Transverse colon (tissue), 4 donors: ENCODE data around the gene AGO3. TPM values are rescaled to one million over a fixed set of nuclear protein-coding genes. Genes with fewer than 3 reads are reported as not detected.

Experiments used
- DNase-seq: peaks from one replicate; pipeline ENCODE4 v3.0.0-alpha.2; 2019
- H3K27ac ChIP-seq, 4 donors: fragments of 200-600 bp; sonication (generic); 2 replicates each; pipeline ENCODE4 v1.5.1; 2016 to 2018; ENCODE audit warnings: inconsistent platforms in 4 of 4
- H3K27me3 ChIP-seq: fragments of 200-600 bp; sonication (generic); 2 replicates; pipeline ENCODE4 v1.5.1; 2017; ENCODE audit warnings: inconsistent platforms
- H3K36me3 ChIP-seq, 4 donors: fragments of 200-600 bp; sonication (generic); 2 replicates each; pipeline ENCODE4 v1.5.1; 2017 to 2019; ENCODE audit warnings: inconsistent platforms in 4 of 4
- H3K4me1 ChIP-seq, 4 donors: fragments of 200-600 bp; sonication (generic); 2 replicates each; pipeline ENCODE4 v1.5.1; 2017 to 2020; ENCODE audit warnings: inconsistent platforms in 4 of 4
- H3K4me3 ChIP-seq, 4 donors: fragments of 200-600 bp; sonication (generic); 1 replicate in 1 of 4; 2 replicates in 3 of 4; pipeline versions ENCODE4 v1.5.1 to v1.6.1; 2017 to 2019; ENCODE audit warnings: inconsistent platforms in 4 of 4
- H3K9me3 ChIP-seq, 2 donors: fragments of 200-600 bp; sonication (generic); 2 replicates each; pipeline ENCODE4 v1.5.1; 2017 to 2019; ENCODE audit warnings: inconsistent platforms in 2 of 2
- CTCF ChIP-seq, 5 experiments: fragments of 200-600 bp in 3 of 5; fragments of 450-650 bp in 2 of 5; sonication (generic) in 3 of 5; IDR thresholded peaks; 1 replicate in 2 of 5; 2 replicates in 3 of 5; pipeline ENCODE4 v1.5.1; 2016 to 2017; ENCODE audit warnings: antibody characterized with exemption in 5 of 5, inconsistent platforms in 3 of 5, mild to moderate bottlenecking in 2 of 5, moderate library complexity in 1 of 5
- EP300 ChIP-seq: sonication (generic); formaldehyde crosslinking; IDR thresholded peaks from one replicate; pipeline ENCODE4 v1.6.1; 2017; ENCODE audit warnings: antibody characterized with exemption, low read depth
- POLR2A ChIP-seq: fragments of 450-650 bp; IDR thresholded peaks from one replicate; pipeline ENCODE4 v1.6.1; 2016; ENCODE audit warnings: antibody characterized with exemption, mild to moderate bottlenecking, moderate library complexity
- POLR2AphosphoS5 ChIP-seq, 3 donors: sonication (generic); formaldehyde crosslinking; IDR thresholded peaks; one replicate each; pipeline ENCODE4 v1.6.1; 2016; ENCODE audit warnings: antibody characterized with exemption in 3 of 3
- WGBS, 2 donors: methylation state at CpG; one replicate each; pipeline ENCODE4 v1.1.5; 2018; ENCODE audit warnings: low coverage in 1 of 2; 5-methylcytosine and 5-hydroxymethylcytosine counted together
- in situ Hi-C, 4 donors: fragments of 200-750 bp; cut with MboI; loops; one replicate each; pipeline versions ENCODE4 v1.15.0 to v1.15.1; 2017; ENCODE audit warnings: low sequenced_read_pairs in 3 of 4, low pct_ligation_motif_present in 1 of 4, low pct_unique_long_range_greater_than_20kb in 1 of 4
- intact Hi-C: fragments of 100-400 bp; cut with DNase I; formaldehyde crosslinking; loops from one replicate; pipeline ENCODE4 v1.15.1; 2023; ENCODE audit warnings: low total_unique reads
- total RNA-seq, 4 donors: library from RNA; depleted of rRNA; stranded (reverse); fragments of >200 nt; gene quantifications; one replicate each; pipeline ENCODE4 v1.1.0, GENCODE V29; 2016

The AGO3 gene
- total RNA-seq, 4 donors from 2014 or later: 11.3 to 357 (median 14.1) TPM

- in situ Hi-C loops (loop anchor here in 1 of 4 donors (10.0 kb wide), 1 partner anchor 95 kb away; no protein-coding TSS in a partner anchor), intact Hi-C loops (no loop called here)
- Histone ChIP-seq H3K27ac (peak overlapping the region; percentile 86 to 93 (median 89)), H3K4me3 (peak overlapping the region; percentile 72 to 89 (median 80)), H3K36me3 (peaks cover 0 to 21% (median 9%) of the 10 kb centered on the region in 4 donors), H3K4me1 (peaks cover 10 to 27% (median 16%) of the 10 kb centered on the region in 4 donors), H3K9me3 (no peaks in the 10 kb centered on the region), H3K27me3 (peaks cover 3% of the 10 kb centered on the region)
- peak; percentile 27 for DNase-seq
- TF ChIP-seq POLR2A (no peak), CTCF (IDR thresholded peaks at IDR 0.05) (no peak), EP300 (no peak), POLR2AphosphoS5 (IDR thresholded peaks at IDR 0.05) (no peak)
- 5 to 16% methylated on average over 6 to 32 of the region's 32 CpGs for WGBS, 2 donors
These were observed 158.7 kb downstream of the AGO3 start for GRCh38 chr1:36089393-36090121.

GRCh38 chr1:36091141-36091540 is 160.2 kb downstream of the AGO3 start:
- DNase-seq: no peak
- TF ChIP-seq POLR2A (no peak), POLR2AphosphoS5 (IDR thresholded peaks at IDR 0.05) (no peak), CTCF (IDR thresholded peaks at IDR 0.05) (no peak), EP300 (no peak)
- intact Hi-C loops: no loop called here
- WGBS, 2 donors: 86 to 100% methylated on average over 1 to 4 of the region's 4 CpGs
- Histone ChIP-seq H3K4me1 (peaks cover 10 to 25% (median 16%) of the 10 kb centered on the region in 4 donors), H3K36me3 (peaks cover 0 to 28% (median 9%) of the 10 kb centered on the region in 4 donors), H3K27ac (no peak overlapping the region), H3K27me3 (no peaks in the 10 kb centered on the region), H3K4me3 (no peak overlapping the region), H3K9me3 (no peaks in the 10 kb centered on the region)
- in situ Hi-C loops: loop anchor here in 1 of 4 donors (10.0 kb wide), 1 partner anchor 94 kb away; no protein-coding TSS in a partner anchor

GRCh38 chr1:36091698-36092097 is 160.8 kb downstream of the AGO3 start:
- no peak for DNase-seq
- in situ Hi-C loops: loop anchor here in 1 of 4 donors (10.0 kb wide), 1 partner anchor 93 kb away; no protein-coding TSS in a partner anchor

GRCh38 chr1:36092166-36092797 is 161.4 kb downstream of the AGO3 start:
- Histone ChIP-seq H3K4me1 (peaks cover 10 to 25% (median 16%) of the 10 kb centered on the region in 4 donors), H3K27ac (no peak overlapping the region), H3K9me3 (no peaks in the 10 kb centered on the region), H3K27me3 (no peaks in the 10 kb centered on the region), H3K36me3 (peaks cover 0 to 28% (median 9%) of the 10 kb centered on the region in 4 donors), H3K4me3 (no peak overlapping the region)
- no peak for DNase-seq
- TF ChIP-seq POLR2A (no peak), CTCF (IDR thresholded peaks at IDR 0.05) (no peak), POLR2AphosphoS5 (IDR thresholded peaks at IDR 0.05) (no peak), EP300 (no peak)
- in situ Hi-C loops: loop anchor here in 1 of 4 donors (10.0 kb wide), 1 partner anchor 93 kb away; no protein-coding TSS in a partner anchor
- 94% methylated on average over 17 of the region's 17 CpGs; no CpG with 5 or more reads in 1 of the 2 donors for WGBS, 2 donors
- intact Hi-C loops: no loop called here

More at GRCh38 chr1:36091698-36092097, 160.8 kb downstream of the AGO3 start:
- no peaks in the 10 kb centered on the region for H3K9me3 ChIP-seq
- no peak overlapping the region for H3K27ac ChIP-seq
- TF ChIP-seq POLR2A: no peak
- no peak for TF ChIP-seq EP300
- H3K4me1 ChIP-seq: peaks cover 10 to 25% (median 16%) of the 10 kb centered on the region in 4 donors
- no peaks in the 10 kb centered on the region for H3K27me3 ChIP-seq
- no peak overlapping the region for H3K4me3 ChIP-seq
- H3K36me3 ChIP-seq: peaks cover 0 to 28% (median 9%) of the 10 kb centered on the region in 4 donors
- intact Hi-C loops: no loop called here
- 95% methylated on average over 13 of the region's 13 CpGs; no CpG with 5 or more reads in 1 of the 2 donors for WGBS, 2 donors
